Suppressor macrophage (primary cell): Measurements from ENCODE around the gene SUPT6H.
"Not testable (repeated sequence)": the region's sequence is repeated elsewhere in the genome, so short reads cannot be mapped to it uniquely, and the experiment has no call there.

Experiments used
- DNase-seq, 4 experiments: peaks; one replicate each; pipeline ENCODE4 v3.0.0-alpha.2; 2020 to 2022

Gene SUPT6H

GRCh38 chr17:28648698-28649097 is 13.3 kb upstream of the SUPT6H start:
- no peak for DNase-seq

GRCh38 chr17:28655160-28655559 is 6.8 kb upstream of the SUPT6H start:
- DNase-seq = no peak

GRCh38 chr17:28657756-28658155 is 4.2 kb upstream of the SUPT6H start:
- DNase-seq = no peak

DNA sequence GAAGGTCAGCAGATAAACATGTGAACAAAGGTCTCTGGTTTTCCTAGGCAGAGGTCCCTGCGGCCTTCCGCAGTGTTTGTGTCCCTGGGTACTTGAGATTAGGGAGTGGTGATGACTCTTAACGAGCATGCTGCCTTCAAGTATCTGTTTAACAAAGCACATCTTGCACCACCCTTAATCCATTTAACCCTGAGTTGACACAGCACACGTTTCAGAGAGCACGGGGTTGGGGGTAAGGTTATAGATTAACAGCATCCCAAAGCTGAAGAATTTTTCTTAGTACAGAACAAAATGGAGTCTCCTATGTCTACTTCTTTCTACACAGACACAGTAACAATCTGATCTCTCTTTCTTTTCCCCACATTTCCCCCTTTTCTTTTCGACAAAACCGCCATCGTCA is 3.7 kb upstream of the SUPT6H start:
- DNase-seq = not testable (repeated sequence)

- DNase-seq = not testable (repeated sequence)
These were observed 3.1 kb upstream of the SUPT6H start for GRCh38 chr17:28658766-28659496.

DNA sequence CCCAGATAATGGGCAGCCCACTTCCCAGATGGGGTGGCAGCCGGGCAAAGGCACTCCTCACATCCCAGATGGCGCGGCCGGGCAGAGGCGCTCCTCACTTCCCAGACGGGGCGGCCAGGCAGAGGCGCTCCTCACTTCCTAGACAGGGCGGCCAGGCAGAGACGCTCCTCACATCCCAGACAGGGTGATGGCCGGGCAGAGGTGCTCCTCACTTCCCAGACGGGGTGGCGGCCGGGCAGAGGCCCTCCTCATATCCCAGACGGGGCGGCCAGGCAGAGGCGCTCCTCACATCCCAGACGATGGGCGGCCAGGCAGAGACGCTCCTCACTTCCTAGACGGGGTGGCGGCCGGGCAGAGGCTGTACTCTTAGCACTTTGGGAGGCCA is 2.5 kb upstream of the SUPT6H start:
- DNase-seq = not testable (repeated sequence)

DNA sequence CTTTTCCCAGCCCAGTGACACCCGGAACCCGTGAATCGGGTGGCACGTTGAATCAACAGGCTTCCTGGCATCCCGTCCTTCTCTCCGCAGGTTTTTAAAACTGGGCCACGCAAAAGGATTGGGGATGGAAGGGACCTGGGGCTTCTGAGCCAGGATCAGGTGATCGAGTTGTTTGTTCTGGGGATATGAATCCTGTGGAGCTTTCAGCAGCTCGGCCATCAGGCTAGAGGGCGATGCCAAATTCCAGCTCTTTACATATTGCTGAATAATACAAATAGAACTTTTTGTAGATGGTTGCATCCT is 473 bp downstream of the SUPT6H start:
- DNase-seq = no peak

- no peak for DNase-seq
These were observed 1.7 kb downstream of the SUPT6H start for GRCh38 chr17:28663723-28664122.

DNA sequence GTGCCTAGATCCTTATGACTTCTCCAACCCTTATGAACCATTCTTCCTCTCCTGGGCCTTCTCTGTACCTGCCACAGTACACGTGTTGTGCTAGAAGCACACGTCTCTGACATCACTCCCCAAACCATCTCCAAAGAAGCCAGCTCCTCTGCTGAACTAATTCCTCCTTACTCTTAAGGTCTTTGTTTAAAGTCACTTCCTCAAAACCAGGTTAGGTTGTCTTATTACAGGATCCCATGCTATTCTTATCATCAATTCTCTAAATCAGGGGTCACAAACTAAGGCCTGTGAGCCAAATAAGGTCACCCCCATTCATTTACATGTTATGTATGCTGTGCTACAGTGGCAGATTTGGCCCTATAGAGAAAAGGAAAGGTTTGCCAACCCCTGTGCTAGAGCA is 4.0 kb downstream of the SUPT6H start:
- peak in 2 of 4 experiments; percentile 12 to 14 for DNase-seq

DNA sequence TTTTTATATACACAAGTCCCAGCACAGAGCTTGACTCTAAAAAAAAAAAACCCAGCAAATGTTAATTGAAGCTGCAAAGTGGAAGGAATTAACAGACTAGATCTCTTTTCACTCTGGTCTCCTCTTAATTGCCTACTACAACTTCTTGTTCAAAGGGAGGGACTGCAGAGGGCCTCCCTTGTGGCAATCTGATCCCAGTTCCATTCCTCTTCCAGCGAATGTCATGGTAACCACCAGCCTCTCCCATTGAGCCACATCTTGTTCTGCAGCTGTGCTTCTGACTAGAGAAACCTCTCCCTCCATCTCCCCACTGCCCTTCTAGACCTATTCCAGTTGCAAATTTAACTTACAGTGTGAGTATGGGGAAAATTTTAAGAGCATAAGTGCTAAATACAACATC is 5.9 kb downstream of the SUPT6H start:
- no peak for DNase-seq

DNA sequence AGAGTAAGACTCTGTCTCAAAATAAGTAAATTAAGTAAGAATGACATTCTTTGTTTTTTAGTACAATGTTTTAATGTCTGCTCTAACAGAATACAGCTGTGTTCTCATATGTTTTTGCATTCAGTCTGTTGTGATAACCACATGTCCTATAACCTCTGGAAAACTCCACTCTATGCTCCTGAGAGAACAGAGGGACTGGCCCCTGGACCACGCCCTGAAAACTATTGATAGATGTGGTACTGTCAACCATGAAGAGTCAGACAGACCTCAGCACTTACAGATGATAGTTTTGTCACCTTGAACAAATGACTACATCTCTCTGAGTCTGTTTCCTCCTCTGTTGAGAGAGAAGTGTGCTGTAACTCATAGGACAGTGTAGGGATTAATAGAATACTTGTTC is 7.9 kb downstream of the SUPT6H start:
- DNase-seq = no peak

- no peak for DNase-seq
These were observed 13.5 kb downstream of the SUPT6H start for GRCh38 chr17:28675490-28675889.

- no peak for DNase-seq
These were observed 14.0 kb downstream of the SUPT6H start for GRCh38 chr17:28675980-28676379.

- DNase-seq = no peak
These were observed 20.6 kb downstream of the SUPT6H start for GRCh38 chr17:28682655-28683054.

- peak in 1 of 4 experiments; percentile 6 for DNase-seq
These were observed 23.0 kb downstream of the SUPT6H start for GRCh38 chr17:28684963-28685362.

DNA sequence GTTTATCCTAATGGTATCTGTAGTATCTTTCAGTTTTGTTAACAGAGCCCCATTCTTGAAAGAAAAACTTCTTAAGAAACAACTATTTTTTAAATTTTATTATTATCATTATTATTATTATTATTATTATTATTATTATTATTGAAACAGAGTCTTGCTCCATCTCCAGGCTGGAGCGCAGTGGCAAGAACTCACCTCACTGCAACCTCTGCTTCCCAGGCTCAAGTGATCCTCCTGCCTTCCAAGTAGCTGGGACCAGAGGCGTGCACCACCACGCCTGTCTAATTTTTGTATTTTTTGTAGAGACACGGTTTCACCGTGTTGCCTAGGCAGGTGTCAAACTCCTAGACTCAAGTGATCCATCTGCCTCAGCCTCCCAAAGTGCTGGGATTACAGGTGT is 23.4 kb downstream of the SUPT6H start:
- no peak for DNase-seq

GRCh38 chr17:28686296-28686695 is 24.3 kb downstream of the SUPT6H start:
- DNase-seq = no peak

DNA sequence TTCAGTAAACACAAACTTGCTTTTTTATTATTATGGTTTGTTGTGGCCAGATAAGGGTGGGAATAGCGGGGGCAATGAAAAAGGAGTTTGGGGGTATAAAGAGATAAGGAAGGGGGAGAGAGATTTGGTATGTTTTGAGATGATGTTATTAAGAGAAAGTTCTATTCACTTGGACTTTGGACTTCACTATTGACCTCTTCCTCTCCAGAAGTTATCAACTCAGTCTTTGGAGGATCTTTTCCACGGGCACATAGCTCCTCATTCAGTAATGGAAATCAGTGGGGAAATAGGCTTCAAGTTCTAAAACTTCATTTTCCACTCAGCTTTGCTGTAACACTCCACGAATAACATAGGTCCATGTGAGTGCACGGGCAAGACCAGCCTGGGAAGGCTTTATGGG is 26.5 kb downstream of the SUPT6H start:
- no peak for DNase-seq

GRCh38 chr17:28689011-28689410 is 27.0 kb downstream of the SUPT6H start:
- DNase-seq = no peak

GRCh38 chr17:28693869-28694268 is 31.9 kb downstream of the SUPT6H start:
- DNase-seq = no peak

- no peak for DNase-seq
These were observed 36.4 kb downstream of the SUPT6H start for GRCh38 chr17:28698253-28698941.

GRCh38 chr17:28700278-28700677 is 38.3 kb downstream of the SUPT6H start:
- no peak for DNase-seq

DNA sequence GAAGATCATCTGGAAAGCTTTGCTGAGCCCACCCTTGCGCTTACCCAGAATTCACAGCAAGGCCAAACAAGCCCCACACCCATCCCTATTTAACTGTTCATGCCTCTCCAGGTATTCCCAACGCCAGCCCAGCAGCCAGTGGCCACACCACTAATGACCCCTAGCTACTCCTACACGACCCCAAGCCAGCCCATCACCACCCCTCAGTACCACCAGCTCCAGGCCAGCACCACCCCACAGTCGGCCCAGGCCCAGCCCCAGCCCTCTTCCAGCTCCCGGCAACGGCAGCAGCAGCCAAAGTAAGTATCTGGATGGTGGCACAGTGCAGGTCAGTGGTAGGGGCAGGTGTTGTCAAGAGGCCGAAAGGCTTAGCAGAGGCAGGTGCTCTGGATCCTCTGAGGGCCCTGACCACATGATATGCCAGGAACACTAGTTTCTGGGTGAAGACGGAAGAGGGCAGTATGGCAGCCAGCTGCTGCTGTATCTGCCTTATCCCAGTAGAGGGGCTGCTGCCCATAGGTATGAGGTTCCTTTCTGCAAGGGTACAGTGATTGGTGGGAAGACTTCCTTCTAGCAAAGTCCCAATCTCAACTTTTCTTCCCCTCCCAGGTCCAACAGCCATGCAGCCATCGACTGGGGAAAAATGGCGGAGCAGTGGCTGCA is 39.0 kb downstream of the SUPT6H start:
- no peak for DNase-seq
